OCI-M2 (cell line): ENCODE data around the gene HSD17B14.
"Not testable (repeated sequence)": the region's sequence is repeated elsewhere in the genome, so short reads cannot be mapped to it uniquely, and the experiment has no call there.

Source experiments
- DNase-seq: peaks from one replicate; lab custom pipeline; 2025; ENCODE audit not compliant: unreplicated experiment; lab: John Stamatoyannopoulos, UW

The HSD17B14 gene

DNA sequence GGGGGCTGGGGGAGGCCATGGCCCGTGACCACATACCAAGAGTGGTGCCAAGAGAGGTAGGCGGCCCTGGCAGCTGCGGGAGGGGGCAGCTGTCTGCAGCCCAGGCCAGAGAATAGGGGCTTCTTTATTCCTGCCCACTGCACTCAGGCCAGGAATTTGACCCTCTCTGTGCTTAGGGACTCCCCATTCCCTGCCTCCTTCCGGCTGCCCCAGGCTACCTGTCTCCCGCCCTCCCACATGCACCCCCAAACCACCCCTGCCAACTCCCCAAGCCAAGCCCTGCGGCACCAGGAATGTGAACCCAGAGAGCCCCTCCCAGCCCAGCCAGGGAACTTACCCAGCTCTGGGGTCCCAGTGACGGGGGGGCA, 31.4 kb upstream of the HSD17B14 start:
- DNase-seq: no peak

DNA sequence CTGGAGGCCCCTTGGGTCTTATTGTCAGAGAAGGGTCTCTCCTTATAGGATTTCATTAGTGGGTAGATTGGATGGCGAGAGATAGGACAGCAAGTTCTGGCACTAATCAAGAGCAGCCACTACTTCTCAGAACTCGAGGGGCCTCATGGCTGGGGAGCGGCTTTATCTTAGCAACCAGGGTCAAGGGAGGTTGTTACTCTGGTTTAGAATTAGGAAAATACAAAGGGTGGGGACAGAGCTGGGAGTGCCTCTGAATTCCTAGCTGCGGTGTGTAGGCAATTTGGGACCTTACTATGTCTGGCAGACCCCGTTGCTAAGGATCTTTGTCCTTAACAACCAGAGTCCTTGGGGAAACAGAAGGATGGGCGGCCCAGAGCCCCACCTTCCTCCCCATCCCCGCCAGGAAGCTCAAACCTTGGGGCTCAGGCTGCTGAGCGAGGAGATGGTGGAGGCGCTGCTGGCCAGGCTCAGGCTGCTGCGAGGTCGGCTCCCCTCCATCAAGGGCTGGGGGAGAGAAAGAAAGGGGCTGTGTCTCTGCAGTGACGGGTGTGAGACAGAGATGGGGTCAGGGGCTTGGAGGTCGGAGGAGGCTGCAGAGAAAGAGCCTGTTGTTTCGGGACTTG, 30.9 kb upstream of the HSD17B14 start:
- DNase-seq: no peak

DNA sequence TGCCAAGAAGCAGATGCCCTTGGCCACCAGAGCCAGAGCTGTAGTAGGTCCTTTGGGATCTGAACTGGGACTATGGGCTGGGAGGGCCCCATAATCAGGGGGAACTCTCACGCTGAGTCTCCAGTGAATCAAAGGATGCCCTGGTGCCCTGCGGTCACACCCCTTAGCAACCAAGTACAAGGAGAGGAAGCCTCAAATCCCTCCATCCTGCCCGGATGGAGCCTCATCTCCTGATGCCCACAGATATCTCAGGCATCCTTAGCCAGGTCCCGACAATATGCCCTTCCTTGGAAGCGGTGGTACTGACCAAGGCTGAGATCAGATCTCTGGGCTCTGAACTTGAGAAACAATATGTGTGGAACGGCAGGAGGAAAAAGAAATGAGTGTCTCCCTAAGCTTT, 30.4 kb upstream of the HSD17B14 start:
- no peak for DNase-seq

DNA sequence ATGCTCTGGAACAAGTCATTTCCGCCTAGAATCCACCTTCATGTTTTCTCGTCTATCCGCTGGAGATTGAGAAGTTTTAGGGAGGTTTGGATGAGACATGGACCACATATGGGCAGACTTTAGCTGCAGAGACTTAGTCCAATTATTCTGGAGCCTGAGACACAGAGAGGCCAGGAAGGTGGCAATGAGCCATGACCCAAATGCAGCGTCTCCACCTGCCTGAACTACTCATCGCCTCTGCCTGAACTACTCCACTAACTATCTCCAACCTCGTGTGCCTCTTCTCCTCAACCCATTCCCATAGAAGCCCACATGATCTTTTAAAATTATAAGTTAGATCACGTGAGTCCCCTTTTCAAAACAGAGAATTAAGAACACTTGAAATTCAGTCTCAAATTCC, 26.5 kb upstream of the HSD17B14 start:
- no peak for DNase-seq

DNA sequence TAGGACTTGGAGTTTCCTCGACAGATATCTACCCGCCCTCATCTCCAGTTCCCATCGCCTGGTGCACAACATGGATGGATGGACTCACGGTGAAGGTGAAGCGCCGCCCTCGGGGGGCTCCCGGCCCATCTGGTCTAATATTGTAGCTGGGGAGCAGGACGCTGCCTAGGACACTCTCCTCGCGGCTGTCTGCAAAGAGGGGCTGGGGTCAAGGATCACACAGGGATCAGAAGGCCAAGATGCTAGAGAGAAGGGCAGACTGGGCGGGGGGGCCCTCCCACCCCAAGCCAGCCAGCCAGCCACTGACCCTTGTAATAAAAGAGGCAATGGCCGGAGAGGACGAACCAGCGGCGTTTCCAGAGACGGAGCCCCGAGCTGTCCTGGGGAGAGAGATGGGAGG, 25.0 kb upstream of the HSD17B14 start:
- no peak for DNase-seq

DNA sequence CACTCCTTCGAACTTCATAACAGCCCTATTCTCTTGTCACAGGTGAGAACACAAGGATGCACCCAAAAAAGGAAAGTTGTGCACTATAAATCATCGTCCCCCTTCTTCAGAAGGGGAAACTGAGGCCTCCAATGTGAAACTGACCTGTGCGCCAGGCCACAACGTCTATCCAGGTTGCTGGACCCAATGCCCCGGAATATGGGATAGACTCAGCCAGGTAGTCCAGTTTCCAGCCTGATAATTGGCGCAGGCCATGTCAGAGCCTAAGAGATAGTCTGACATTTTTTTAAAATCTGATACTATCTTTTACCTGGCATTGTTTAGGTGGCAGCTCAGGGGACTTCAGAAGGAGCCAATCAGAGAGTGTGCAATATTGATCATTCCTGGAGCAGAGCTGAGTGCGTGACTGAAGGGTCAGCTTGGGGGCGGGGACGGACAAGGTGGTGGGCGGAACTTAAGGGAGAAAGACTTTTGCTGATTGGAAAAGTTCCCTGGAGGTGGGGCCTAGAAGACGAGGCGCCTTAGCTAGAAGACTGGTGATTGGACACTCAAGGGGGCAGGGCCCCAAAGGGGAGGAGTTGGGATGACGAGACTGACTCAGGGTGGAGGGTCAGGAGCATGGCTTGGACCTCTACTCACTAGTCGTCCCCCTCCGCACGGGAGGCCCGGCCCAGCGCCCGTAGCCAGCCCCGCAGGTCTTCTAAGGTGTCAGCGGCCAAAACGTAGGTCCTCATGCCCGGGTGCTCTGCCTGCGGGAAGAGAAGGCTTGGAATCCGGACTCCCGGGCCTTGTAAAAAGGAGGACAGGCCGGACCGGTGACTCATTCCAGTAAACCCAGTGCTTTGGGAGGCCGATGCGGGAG, 23.7 kb upstream of the HSD17B14 start:
- no peak for DNase-seq

DNA sequence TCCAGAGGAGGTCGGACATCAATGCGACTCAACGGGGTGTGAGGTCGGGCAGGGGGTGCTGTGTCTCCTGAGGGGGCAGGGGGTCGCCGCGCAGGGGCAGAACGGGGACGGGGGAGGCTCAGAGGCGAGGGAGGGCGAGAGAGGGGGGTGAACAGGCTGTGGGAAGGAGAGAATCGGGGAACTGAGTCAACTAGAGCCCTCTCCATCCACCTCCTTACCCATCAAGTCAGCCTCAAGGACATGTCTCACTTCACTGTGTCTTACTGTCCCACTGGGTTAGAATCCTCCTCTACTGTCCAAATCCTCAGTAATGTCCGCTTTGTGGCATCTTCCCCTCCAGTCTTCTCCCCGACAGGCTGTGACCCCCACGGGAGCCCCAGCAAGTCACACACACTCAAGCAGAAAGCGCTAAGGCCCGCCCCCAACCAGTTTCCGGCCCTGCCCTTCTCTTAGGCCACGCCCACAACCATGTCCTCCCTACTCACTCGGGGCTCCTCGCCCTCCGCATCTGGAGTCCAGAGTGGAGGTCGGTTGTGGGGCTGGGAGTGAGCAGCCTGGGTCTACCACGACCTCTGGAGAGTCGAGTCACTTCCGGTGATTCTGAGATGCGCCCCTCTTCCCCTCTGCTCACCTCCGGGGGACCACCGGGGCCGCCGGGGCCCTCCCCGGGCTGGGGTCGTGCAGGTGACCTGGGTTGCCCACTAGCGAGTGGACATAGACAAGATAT, 22.9 kb upstream of the HSD17B14 start:
- no peak for DNase-seq

DNA sequence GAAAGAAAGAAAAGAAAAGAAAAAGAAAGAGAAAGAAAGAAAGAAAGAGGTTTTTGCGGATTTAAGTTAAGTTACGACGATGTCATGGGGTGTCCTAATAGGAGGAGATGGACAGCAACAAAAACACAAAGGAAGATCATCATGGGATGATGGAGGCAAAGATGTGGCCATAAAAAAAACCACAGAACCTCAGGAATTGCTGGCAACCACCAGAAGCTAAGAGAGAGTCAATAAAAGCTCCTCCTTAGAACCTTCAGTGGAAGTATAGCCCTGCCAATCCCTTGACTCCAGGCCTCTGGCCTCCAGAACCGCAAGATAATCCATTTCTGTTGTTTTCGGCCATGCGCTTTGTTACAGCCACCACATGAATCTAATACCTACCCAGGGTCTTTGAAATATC, 20.6 kb upstream of the HSD17B14 start:
- no peak for DNase-seq

DNA sequence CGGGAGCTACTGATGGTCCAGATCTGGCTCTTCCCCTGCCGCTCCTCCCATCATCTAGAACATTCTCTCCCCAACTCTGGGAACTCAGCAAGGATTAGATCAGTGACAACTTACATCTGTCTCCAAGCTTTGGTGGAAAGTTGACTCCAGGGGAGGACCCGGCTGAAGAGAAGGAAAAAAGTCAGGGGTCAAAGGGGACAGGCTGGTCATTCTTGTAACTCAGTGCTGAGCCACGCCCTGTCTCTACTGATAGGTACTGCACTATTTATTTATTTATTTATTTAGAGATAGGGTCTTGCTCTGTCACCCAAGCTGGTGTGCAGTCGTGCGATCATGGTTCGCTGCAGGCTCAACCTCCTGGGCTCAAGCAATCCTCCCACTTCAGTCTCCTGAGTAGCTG, 17.8 kb upstream of the HSD17B14 start:
- no peak for DNase-seq

DNA sequence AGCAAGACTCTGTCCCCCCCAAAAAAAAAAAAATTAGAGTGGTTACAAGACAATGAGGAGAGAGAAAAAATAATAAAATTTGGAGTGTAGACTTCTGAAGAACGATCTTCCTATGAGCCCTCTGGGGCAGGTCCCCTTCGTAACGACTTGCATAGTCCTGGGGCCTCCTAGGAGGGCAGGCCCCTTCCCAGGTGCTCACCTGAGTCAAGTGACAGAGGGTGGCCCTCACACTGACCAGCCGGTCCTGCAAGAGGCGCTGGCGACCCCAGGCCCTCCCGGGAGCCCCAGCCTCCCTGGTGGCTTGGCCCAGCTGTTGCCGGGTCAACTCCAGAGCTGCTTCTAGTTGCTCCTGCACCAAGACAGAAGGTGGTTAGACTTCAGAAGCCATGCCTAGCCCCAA, 17.2 kb upstream of the HSD17B14 start:
- no peak for DNase-seq

DNA sequence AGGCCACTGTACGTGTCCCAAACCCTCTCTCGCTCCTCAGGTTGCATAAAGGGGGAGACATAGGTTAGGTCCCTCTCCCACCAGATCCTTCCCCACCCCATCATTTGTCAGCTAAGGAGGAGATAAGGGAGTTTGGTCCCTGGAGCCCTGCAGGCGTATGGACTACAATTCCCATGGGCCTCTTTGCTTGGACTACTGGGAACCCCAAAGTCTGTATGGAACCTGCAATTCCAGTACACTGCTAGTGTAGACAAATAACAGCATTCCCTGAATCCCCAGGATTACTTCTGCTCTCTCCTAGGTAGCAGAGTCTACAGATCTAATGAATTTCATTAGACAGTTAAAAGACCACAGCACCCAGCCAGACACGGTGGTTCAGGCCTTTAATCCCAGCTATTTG, 16.0 kb upstream of the HSD17B14 start:
- no peak for DNase-seq

DNA sequence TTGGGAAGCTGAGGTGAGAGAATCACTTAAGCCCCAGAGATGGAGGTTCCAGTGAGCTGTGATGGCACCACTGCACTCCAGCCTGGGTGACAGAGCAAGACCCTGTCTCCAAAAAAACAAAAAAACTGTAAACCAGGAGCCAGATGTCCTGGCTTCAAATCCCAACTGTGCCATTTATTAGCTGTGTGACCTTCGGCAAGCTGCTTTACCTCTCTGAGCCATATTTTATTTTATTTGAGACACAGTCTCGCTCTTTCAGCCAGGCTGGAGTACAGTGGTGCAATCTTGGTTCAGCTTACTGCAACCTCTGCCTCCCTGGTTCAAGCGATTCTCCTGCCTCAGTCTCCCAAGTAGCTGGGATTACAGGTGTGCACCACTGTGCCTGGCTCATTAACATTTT, 10.4 kb upstream of the HSD17B14 start:
- not testable (repeated sequence) for DNase-seq

DNA sequence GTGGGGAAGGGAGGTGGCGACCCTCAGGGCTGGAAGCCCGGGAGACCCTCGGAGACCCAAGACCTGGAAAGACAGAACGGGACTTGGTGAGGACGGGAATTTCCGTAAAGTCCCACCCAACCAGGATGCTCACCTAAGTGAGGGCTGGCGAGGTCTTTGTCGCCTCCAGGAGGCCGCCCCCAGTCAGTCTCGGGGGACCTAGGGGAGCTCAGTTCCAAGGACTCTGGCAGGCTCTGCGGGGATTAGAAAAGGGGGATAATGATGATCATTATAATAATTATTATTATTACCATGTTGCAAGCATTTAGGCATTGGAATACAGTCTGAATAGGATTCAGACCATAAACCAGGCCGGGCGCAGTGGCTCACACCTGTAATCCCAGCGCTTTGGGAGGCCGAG, 9.1 kb upstream of the HSD17B14 start:
- DNase-seq: no peak

DNA sequence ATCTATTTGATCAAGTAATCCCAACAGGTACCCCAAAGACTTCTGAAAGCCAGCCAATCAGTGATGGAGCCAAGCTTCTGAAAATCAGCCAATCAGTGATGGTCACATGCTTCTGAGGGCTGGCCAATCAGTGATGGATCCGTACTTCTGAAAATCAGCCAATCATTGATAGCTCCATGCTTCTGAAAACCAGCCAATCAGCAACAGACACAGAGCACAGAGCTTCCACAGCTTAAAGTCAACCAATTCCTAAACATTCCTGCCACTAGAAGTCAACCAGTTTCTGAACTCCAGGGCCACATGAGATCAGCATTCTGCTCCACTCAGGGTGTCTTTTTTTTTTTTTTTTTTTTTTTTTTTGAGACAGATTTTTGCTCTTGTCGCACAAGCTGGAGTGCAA, 8.2 kb upstream of the HSD17B14 start:
- DNase-seq: no peak

DNA sequence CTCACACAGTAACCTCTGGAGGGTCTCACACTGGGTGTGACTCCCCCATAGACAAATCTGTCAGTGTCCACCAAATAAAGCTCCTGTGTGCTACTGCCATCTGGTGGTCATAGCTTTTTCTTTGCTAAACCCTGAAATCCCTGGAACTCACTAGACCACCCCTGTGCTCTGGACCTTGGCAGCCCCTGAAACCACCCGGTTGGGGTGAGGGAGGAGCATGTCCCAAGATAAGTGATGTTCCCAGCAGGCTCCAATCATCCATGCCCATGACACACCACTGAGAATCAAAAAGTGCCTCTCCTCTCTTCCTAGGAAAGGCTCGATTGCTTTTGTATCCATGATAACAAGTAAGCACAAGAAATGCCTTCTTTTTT, 6.5 kb upstream of the HSD17B14 start:
- no peak for DNase-seq

DNA sequence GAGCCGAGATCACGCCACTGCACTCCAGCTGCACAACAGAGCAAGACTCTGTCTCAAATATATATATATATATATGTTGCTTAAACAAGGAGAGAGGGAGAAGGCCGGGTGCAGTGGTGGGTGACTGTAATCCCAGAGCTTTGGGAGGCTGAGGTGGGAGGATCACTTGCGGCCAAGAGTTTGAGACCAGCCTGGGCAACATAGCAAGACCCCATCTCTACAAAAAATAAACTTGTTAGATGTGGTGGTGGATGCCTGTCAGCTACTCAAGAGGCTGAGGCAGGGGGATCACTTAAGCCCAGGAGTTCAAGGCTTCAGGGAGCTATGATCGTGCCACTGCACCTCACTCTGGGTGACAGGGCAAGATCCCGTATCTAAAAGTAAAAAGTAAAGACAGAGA, 5.3 kb upstream of the HSD17B14 start:
- DNase-seq: no peak

DNA sequence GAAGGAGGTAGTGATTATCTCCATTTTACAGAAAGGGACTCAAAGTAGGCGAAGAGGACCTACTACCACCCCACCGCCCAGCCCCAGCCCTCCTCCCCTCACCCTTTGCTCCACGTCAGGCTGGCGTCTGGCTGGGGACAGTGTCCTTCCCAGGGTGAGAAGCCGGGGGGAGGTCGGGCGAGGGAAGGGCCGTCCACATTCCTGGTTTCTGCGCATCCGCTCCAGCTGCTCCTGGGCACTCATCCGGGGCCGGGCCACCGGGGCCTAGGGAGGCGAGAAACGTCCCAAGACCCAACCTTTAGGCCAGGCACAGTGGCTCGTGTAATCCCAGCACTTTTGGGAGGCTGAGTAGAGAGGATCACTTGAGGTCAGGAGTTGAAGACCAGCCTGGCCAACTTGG, 4.8 kb upstream of the HSD17B14 start:
- no peak for DNase-seq

DNA sequence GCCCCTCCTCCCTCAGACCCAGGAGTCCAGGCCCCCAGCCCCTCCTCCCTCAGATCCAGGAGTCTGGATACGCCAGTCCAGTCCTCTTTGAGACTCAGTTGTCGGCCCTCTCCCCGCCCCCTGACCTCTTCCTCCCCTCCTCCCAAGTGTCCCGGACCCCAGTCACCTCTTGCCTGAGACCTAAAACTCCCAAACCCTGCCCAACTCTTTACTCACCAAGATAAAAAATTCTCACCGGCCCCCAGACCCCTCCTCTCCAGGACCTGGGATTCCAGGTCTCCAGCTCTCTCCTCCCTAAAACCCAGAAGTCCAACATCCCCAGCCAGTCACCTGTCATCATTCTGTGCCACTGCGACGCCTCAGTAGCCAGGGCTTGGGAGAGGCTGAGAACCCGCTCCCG, 1.4 kb upstream of the HSD17B14 start:
- no peak for DNase-seq

DNA sequence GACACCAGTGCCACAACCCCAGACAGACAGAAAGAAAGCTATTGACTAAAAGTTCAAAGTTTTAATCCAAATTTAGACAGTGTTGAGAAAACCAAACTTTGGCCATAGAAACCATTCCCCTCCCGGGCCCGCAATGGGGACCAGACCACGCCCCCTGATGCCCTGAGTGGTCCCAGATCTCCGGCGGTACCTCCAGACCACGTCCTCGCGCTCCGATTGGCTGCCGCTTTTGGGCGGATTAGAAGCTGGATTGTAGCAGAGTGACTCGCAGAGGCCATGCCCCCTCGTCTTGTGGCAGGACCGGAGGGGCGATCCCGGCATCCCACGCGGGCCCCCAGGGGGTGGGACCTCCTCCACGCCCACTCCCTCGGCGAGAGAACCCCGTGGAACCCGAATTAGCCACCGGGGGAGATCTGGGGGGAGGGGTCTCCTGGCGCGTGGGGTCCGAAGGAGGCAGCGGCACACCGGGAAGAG, 797 bp upstream of the HSD17B14 start:
- peak; percentile 86 for DNase-seq

DNA sequence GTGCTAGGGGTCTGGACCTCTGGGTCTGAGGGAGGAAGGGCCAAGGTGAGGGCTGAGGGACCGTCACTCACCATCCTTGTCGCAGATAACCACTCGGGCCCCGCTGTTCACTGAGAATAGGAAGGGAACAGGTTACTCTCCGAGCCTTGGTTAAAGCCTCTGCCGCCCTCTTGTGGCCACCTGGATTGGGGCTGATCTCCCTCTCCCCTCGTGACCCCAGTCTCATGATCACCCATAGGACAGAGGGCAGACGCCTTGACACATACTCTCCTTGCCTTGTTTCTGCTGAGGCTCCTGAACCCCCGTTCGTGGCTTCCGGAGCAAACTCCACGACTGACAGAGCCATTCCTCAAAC, 580 bp downstream of the HSD17B14 start:
- peak; percentile 98 for DNase-seq

DNA sequence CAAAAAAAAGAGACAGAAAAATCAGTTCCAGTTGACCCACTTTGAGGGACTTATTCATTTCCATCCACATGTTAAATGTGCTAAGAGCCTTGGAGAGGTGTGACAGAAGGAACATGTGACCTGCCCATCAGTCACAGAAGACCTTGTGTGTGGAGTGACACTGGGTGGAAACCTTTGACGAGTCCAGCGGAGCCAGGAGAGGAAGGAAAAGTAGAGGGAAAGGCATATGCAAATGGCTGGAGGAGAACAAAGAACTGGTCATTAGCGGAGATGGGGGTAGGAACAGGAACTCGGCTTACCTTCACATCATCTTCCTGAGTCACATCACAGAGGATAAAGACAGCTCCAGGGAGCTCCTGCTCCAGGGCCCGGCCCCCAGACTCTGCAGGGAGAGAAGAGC, 2.3 kb downstream of the HSD17B14 start:
- no peak for DNase-seq

DNA sequence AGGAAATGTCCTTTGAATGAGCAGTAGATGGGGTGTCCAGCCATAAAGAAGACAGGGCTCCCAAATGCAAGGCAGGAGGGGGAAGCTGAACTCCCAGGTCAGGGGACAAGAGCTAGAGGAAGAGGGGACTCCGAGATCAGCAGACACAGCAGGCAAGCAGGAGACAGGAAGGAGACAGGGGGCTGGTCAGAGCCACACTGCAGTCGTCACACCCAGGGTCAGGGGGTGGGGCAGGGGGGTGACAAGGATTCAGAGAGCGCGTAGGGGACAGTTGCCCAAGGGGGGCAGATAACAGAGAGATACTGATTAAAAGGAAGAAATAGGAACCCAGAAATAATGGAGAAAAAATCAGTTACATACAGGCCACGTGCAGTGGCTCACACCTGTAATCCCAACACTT, 3.2 kb downstream of the HSD17B14 start:
- no peak for DNase-seq
